ENCODE results near the gene BTG2.

The BTG2 gene

GRCh38 chr1:203276916-203277545 is 28.3 kb upstream of the BTG2 start:
- Histone ChIP-seq H2BK12ac (ENCODE audit: low read length) (no peak overlapping the region), H2AFZ (ENCODE audit: low read length) (no peak overlapping the region)
- no peak for DNase-seq (ENCODE audit: low spot score)

DNA sequence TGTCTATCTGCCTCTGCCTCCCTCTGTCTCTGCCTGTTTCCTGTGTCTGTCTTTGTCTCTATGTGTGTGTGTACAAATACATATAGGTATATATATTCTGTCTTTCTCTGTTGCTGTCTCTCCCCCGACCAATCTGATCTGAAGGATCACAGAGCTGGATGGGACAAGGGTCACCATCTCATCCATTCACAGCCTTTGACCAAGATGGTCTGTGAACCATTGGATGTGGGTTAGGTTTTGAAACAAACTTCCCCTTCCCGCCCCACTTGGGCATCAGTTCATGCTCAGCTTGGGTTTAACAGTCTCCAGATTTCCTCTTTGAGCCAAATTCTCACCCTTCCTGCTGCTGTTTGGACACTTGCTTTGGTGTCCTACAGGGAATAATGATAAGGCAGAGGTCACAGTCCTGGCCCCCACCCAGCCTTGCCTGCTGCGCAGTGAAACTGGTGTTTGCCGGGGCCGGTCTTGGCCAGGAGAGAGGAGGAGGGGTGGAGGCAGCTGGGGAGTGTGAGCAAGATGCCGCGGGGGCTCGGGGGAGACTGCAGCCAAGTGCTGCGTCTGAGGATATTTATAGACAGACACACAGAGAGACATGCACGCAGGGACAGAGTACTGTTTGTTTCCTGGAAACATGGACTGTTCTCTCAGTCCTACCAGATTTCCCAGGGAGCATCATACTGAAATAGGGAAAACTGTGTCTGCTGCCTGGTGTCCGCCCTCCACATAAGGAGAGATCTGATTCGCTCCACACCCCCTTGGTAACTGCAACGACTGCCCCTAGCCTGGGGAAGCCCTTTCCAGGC is 27.0 kb upstream of the BTG2 start:
- Histone ChIP-seq H3K4ac (ENCODE audit: low read length) (no peak overlapping the region), H2BK120ac (ENCODE audit: low read depth, low read length) (no peak overlapping the region), H3K4me3 (ENCODE audit: low read length in 2 of 2) (peak overlapping the region in 1 of 2 donors; percentile 37), H3K9me3 (replicated peaks in 1 of 2; ENCODE audit: control insufficient read depth in 2 of 2, insufficient read depth in 1 of 2, low read depth in 1 of 2, low read length in 2 of 2) (no peaks in the 10 kb centered on the region), H3K4me1 (ENCODE audit: control insufficient read depth in 2 of 2, insufficient read depth in 1 of 2, low read depth in 1 of 2, low read length in 2 of 2) (peaks cover 21 to 28% of the 10 kb centered on the region in 2 donors), H3K18ac (ENCODE audit: low read length) (peak overlapping the region; percentile 76), H2BK15ac (ENCODE audit: low read length) (no peak overlapping the region), H3K36me3 (replicated peaks in 1 of 2; ENCODE audit: control insufficient read depth in 2 of 2, insufficient read depth in 2 of 2, low read length in 2 of 2) (no peaks in the 10 kb centered on the region), H3K27me3 (ENCODE audit: control insufficient read depth in 3 of 3, insufficient read depth in 3 of 3, low read depth in 1 of 3, low read length in 3 of 3) (peaks cover 0 to 23% (median 0%) of the 10 kb centered on the region in 3 experiments), H2BK12ac (ENCODE audit: low read length) (no peak overlapping the region), H3K27ac (replicated peaks; ENCODE audit: low read length) (peak overlapping the region; percentile 13), H2AK5ac (ENCODE audit: low read depth, low read length) (no peak overlapping the region), H3K23ac (ENCODE audit: low read depth, low read length, poor library complexity) (no peak overlapping the region), H4K8ac (ENCODE audit: low read depth, low read length) (no peak overlapping the region), H2BK5ac (ENCODE audit: low read length) (no peak overlapping the region), H4K91ac (ENCODE audit: low read depth, low read length, poor library complexity) (no peak overlapping the region), H3K79me1 (ENCODE audit: low read depth, low read length) (no peaks in the 10 kb centered on the region), H3K14ac (ENCODE audit: low read length) (no peak overlapping the region), H3K4me2 (ENCODE audit: insufficient read depth, low read length, poor library complexity, severe bottlenecking) (peak overlapping the region; percentile 39), H3K9ac (ENCODE audit: low read depth, low read length, poor library complexity) (peak overlapping the region; percentile 56), H2AFZ (ENCODE audit: low read length) (peak overlapping the region; percentile 89)
- no peak for DNase-seq (ENCODE audit: low spot score)
- no CpG with 5 or more reads among the region's 13 CpGs for WGBS, 2 donors (ENCODE audit: extremely low coverage in 2 of 2, insufficient read length in 2 of 2, insufficient replicate concordance in 1 of 2)

More at GRCh38 chr1:203276916-203277545, 28.3 kb upstream of the BTG2 start:
- no peak overlapping the region for H3K14ac ChIP-seq (ENCODE audit: low read length)
- H3K4me3 ChIP-seq (ENCODE audit: low read length in 2 of 2): no peak overlapping the region
- no peak overlapping the region for H4K8ac ChIP-seq (ENCODE audit: low read depth, low read length)
- H2AK5ac ChIP-seq (ENCODE audit: low read depth, low read length): peak overlapping the region; percentile 22
- no peaks in the 10 kb centered on the region for H3K9me3 ChIP-seq (replicated peaks in 1 of 2; ENCODE audit: control insufficient read depth in 2 of 2, insufficient read depth in 1 of 2, low read depth in 1 of 2, low read length in 2 of 2)
- H3K36me3 ChIP-seq (replicated peaks in 1 of 2; ENCODE audit: control insufficient read depth in 2 of 2, insufficient read depth in 2 of 2, low read length in 2 of 2): no peaks in the 10 kb centered on the region
- peaks cover 20 to 27% of the 10 kb centered on the region in 2 donors for H3K4me1 ChIP-seq (ENCODE audit: control insufficient read depth in 2 of 2, insufficient read depth in 1 of 2, low read depth in 1 of 2, low read length in 2 of 2)
- no peak overlapping the region for H2BK120ac ChIP-seq (ENCODE audit: low read depth, low read length)
- H2BK15ac ChIP-seq (ENCODE audit: low read length): no peak overlapping the region
- WGBS, 2 donors (ENCODE audit: extremely low coverage in 2 of 2, insufficient read length in 2 of 2, insufficient replicate concordance in 1 of 2): no CpG with 5 or more reads among the region's 9 CpGs
- no peak overlapping the region for H3K18ac ChIP-seq (ENCODE audit: low read length)
- H3K4me2 ChIP-seq (ENCODE audit: insufficient read depth, low read length, poor library complexity, severe bottlenecking): no peak overlapping the region
- no peak overlapping the region for H3K27ac ChIP-seq (replicated peaks; ENCODE audit: low read length)
- H3K79me1 ChIP-seq (ENCODE audit: low read depth, low read length): no peaks in the 10 kb centered on the region
- no peak overlapping the region for H2BK5ac ChIP-seq (ENCODE audit: low read length)
- peak overlapping the region; percentile 36 for H3K23ac ChIP-seq (ENCODE audit: low read depth, low read length, poor library complexity)
- H3K4ac ChIP-seq (ENCODE audit: low read length): no peak overlapping the region
- peaks cover 0 to 20% (median 0%) of the 10 kb centered on the region in 3 experiments for H3K27me3 ChIP-seq (ENCODE audit: control insufficient read depth in 3 of 3, insufficient read depth in 3 of 3, low read depth in 1 of 3, low read length in 3 of 3)
- H4K91ac ChIP-seq (ENCODE audit: low read depth, low read length, poor library complexity): no peak overlapping the region
- no peak overlapping the region for H3K9ac ChIP-seq (ENCODE audit: low read depth, low read length, poor library complexity)

- Histone ChIP-seq H2BK5ac (ENCODE audit: low read length) (no peak overlapping the region), H3K9me3 (replicated peaks in 1 of 2; ENCODE audit: control insufficient read depth in 2 of 2, insufficient read depth in 1 of 2, low read depth in 1 of 2, low read length in 2 of 2) (no peaks in the 10 kb centered on the region), H2BK12ac (ENCODE audit: low read length) (no peak overlapping the region), H3K4me2 (ENCODE audit: insufficient read depth, low read length, poor library complexity, severe bottlenecking) (no peak overlapping the region), H3K27ac (replicated peaks; ENCODE audit: low read length) (no peak overlapping the region), H3K79me1 (ENCODE audit: low read depth, low read length) (no peaks in the 10 kb centered on the region), H3K4ac (ENCODE audit: low read length) (no peak overlapping the region), H2BK120ac (ENCODE audit: low read depth, low read length) (no peak overlapping the region), H4K91ac (ENCODE audit: low read depth, low read length, poor library complexity) (no peak overlapping the region), H2AK5ac (ENCODE audit: low read depth, low read length) (no peak overlapping the region), H3K36me3 (replicated peaks in 1 of 2; ENCODE audit: control insufficient read depth in 2 of 2, insufficient read depth in 2 of 2, low read length in 2 of 2) (no peaks in the 10 kb centered on the region), H2AFZ (ENCODE audit: low read length) (peak overlapping the region; percentile 89), H3K23ac (ENCODE audit: low read depth, low read length, poor library complexity) (no peak overlapping the region), H3K27me3 (ENCODE audit: control insufficient read depth in 3 of 3, insufficient read depth in 3 of 3, low read depth in 1 of 3, low read length in 3 of 3) (peaks cover 0 to 23% (median 0%) of the 10 kb centered on the region in 3 experiments), H3K9ac (ENCODE audit: low read depth, low read length, poor library complexity) (no peak overlapping the region), H4K8ac (ENCODE audit: low read depth, low read length) (no peak overlapping the region), H3K14ac (ENCODE audit: low read length) (no peak overlapping the region), H3K4me1 (ENCODE audit: control insufficient read depth in 2 of 2, insufficient read depth in 1 of 2, low read depth in 1 of 2, low read length in 2 of 2) (peaks cover 14 to 21% of the 10 kb centered on the region in 2 donors), H3K18ac (ENCODE audit: low read length) (peak overlapping the region; percentile 76), H3K4me3 (ENCODE audit: low read length in 2 of 2) (peak overlapping the region in 1 of 2 donors; percentile 37), H2BK15ac (ENCODE audit: low read length) (no peak overlapping the region)
- WGBS, 2 donors (ENCODE audit: extremely low coverage in 2 of 2, insufficient read length in 2 of 2, insufficient replicate concordance in 1 of 2): no CpG with 5 or more reads among the region's 8 CpGs
- no peak for DNase-seq (ENCODE audit: low spot score)
Observed at GRCh38 chr1:203278885-203279406, 26.4 kb upstream of the BTG2 start.

DNA sequence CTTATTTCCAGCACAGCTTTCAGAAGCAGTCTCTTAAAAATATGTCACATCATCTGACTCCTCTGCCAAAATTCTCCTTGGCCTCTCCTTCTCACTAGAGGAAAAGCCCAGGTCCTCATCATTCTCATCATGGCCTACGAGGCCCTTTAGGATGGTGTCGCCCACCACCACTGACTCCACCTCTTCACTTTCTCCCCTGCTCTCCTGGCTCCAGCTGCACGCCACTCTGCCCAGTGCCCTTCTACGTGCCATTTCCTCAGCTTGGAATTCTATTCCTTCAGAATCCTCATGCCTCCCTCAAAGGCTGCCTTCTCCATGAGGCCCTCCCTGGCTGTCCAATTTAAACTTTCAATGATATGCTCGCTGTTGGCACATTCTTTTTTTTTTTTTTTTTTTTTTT is 25.3 kb upstream of the BTG2 start:
- Histone ChIP-seq H2BK15ac (ENCODE audit: low read length) (no peak overlapping the region), H3K14ac (ENCODE audit: low read length) (no peak overlapping the region), H2AK5ac (ENCODE audit: low read depth, low read length) (no peak overlapping the region), H2BK120ac (ENCODE audit: low read depth, low read length) (no peak overlapping the region), H3K79me1 (ENCODE audit: low read depth, low read length) (no peaks in the 10 kb centered on the region), H3K18ac (ENCODE audit: low read length) (no peak overlapping the region), H3K4me2 (ENCODE audit: insufficient read depth, low read length, poor library complexity, severe bottlenecking) (no peak overlapping the region), H3K9me3 (replicated peaks in 1 of 2; ENCODE audit: control insufficient read depth in 2 of 2, insufficient read depth in 1 of 2, low read depth in 1 of 2, low read length in 2 of 2) (no peaks in the 10 kb centered on the region), H4K8ac (ENCODE audit: low read depth, low read length) (no peak overlapping the region), H3K36me3 (replicated peaks in 1 of 2; ENCODE audit: control insufficient read depth in 2 of 2, insufficient read depth in 2 of 2, low read length in 2 of 2) (no peaks in the 10 kb centered on the region), H3K9ac (ENCODE audit: low read depth, low read length, poor library complexity) (no peak overlapping the region), H3K27me3 (ENCODE audit: control insufficient read depth in 3 of 3, insufficient read depth in 3 of 3, low read depth in 1 of 3, low read length in 3 of 3) (peaks cover 0 to 21% (median 0%) of the 10 kb centered on the region in 3 experiments), H3K27ac (replicated peaks; ENCODE audit: low read length) (no peak overlapping the region), H2BK5ac (ENCODE audit: low read length) (no peak overlapping the region), H2BK12ac (ENCODE audit: low read length) (no peak overlapping the region), H3K23ac (ENCODE audit: low read depth, low read length, poor library complexity) (no peak overlapping the region), H3K4me1 (ENCODE audit: control insufficient read depth in 2 of 2, insufficient read depth in 1 of 2, low read depth in 1 of 2, low read length in 2 of 2) (peaks cover 7 to 17% of the 10 kb centered on the region in 2 donors), H2AFZ (ENCODE audit: low read length) (no peak overlapping the region), H3K4me3 (ENCODE audit: low read length in 2 of 2) (no peak overlapping the region), H4K91ac (ENCODE audit: low read depth, low read length, poor library complexity) (no peak overlapping the region), H3K4ac (ENCODE audit: low read length) (no peak overlapping the region)
- WGBS, 2 donors (ENCODE audit: extremely low coverage in 2 of 2, insufficient read length in 2 of 2, insufficient replicate concordance in 1 of 2): no CpG with 5 or more reads among the region's 5 CpGs
- DNase-seq (ENCODE audit: low spot score): no peak

Data from neuronal stem cell (in vitro differentiated cells).